UCSD-AML1 (cell line): Measurements from ENCODE around the gene HDAC6.

Experiments
- DNase-seq: peaks from one replicate; lab custom pipeline; 2025; ENCODE audit not compliant: unreplicated experiment; lab: John Stamatoyannopoulos, UW

Gene HDAC6

GRCh38 chrX:48801280-48802088 lies at the start of gene HDAC6:
Gene HDAC6, plus strand, starts transcription at chrX:48802067. Its CDS starts 626 bp downstream, at chrX:48802693.
- DNase-seq = peak; percentile 97

GRCh38 chrX:48752498-48752897 lies 49.4 kb upstream of the HDAC6 start:
- no peak for DNase-seq

GRCh38 chrX:48753708-48754228 lies 48.1 kb upstream of the HDAC6 start:
- no peak for DNase-seq

GRCh38 chrX:48754238-48754637 lies 47.6 kb upstream of the HDAC6 start:
- no peak for DNase-seq

- peak; percentile 27 for DNase-seq
Observed at GRCh38 chrX:48761674-48762471, 40.0 kb upstream of the HDAC6 start, which contains the start of gene GLOD5. Gene GLOD5, plus strand, starts transcription at chrX:48761747. Its CDS starts 44 bp downstream, at chrX:48761791.

GRCh38 chrX:48769230-48769629 lies 32.6 kb upstream of the HDAC6 start:
- DNase-seq = no peak

DNA sequence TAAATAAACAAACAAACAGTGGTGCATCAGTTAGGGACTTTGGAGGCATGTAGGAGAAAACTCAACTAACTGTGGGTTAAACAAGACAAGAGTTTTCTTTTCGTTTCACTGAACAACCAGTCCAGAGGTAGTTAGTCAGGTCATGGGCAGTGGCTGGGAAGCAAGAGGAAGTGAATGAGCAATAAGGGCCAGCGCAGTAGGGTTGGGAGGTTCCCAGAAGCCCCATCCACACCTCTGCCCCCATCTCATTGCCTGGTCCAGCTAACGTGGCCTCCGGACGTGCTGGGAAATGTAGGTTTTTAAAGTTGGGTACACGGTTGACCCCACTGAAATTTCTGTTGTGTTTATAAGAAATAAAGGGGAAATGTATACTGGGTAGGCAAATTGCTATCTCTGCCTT lies 31.6 kb upstream of the HDAC6 start:
- no peak for DNase-seq

DNA sequence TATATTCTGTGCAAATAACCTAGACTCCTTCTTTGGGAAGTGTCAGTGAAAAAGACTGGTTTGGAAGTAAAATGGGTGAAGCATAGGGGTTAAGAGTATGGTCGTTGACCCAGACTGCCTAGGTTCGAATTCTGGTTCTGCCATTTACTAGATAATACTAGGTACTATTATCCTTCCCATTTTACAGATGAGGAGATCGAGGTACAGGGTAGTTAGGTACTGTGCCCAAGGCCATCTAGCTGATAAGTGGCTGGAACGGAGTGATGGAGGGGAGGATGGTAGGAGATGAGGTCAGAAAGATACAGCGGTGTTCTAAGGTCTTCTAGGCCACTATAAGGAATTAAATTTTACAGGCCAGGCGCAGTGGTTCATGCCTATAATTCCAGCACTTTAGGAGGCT lies 29.3 kb upstream of the HDAC6 start:
- no peak for DNase-seq

DNA sequence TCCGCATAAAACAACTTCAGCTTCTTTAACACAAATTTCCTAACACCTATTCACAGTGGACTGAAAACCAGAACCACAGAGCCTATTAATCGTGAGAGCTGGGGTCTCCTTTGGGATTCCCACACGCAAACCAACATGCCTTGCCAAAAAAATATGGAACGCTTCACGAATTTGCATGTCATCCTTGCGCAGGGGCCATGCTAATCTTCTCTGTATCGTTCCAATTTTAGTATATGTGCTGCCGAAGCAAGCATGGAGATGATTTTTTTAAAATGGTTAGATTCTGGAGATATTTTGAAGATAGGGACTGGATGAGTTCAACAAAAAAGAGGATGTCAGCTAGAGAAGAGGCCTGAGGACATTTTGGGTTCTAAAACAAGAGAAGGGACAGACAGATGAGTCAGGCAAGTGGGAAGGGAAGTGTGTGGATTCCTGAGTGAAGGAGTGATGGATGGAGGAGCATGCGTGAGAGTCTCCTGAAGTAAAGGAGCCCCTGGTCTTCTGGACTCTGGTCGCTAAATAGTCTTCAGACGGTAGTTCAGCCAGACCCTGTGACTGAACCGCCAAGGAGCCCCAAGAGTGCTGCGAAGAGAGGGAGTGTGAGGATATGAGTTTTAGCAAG lies 24.9 kb upstream of the HDAC6 start:
- no peak for DNase-seq

DNA sequence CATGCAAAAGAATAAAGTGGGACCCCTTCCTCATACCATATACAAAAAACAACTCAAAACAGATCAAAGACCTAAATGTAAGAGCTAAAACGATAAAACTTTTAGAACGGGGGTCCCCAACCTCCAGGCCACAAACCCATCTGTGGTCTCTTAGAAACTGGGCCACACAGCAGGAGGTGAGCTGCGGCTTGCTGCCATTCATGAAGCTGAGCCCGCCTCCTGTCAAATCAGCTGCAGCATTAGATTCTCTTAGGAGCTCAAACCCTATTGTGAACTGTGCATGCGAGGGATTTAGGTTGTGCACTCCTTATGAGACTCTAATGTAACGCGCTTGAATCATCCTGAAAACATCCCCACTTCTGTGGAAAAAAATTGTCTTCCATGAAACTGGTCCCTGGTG lies 22.5 kb upstream of the HDAC6 start:
- no peak for DNase-seq

DNA sequence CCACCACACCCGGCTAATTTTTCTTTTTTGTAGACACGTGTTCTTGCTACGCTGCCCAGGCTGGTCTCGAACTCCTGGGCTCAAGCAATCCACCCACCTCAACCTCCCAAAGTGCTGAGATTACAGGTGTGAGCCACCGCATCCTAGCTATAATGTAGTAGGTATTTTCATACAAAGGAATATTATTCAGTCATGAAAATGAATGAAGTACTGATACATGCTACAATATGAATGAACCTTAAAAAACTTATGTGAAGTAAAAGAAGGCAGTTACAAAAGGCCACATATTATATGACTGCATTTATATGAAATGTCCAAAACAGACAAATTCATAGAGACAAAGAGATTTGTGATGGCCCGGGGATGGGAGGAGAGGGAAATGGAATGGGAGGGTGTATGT lies 20.2 kb upstream of the HDAC6 start:
- no peak for DNase-seq

DNA sequence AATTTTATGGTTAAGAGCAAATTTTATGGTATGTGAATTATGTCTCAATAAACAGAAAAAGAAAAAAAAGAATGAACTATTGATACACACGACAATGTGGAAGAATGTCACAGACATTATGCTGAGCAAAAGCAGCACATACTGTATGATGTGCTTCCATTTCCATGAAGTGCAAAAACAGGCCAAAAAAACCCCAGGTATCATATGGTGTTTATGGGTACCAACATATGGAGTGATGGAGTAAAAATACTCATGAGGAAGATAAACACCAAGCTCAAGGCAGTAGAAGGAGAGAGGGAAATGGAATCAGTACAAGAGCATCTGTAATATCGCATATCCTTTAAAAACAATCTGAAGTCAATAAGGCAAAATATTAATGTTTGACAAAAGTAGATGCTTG lies 19.7 kb upstream of the HDAC6 start:
- no peak for DNase-seq

GRCh38 chrX:48782795-48783194 lies 19.1 kb upstream of the HDAC6 start:
- DNase-seq = peak; percentile 24

DNA sequence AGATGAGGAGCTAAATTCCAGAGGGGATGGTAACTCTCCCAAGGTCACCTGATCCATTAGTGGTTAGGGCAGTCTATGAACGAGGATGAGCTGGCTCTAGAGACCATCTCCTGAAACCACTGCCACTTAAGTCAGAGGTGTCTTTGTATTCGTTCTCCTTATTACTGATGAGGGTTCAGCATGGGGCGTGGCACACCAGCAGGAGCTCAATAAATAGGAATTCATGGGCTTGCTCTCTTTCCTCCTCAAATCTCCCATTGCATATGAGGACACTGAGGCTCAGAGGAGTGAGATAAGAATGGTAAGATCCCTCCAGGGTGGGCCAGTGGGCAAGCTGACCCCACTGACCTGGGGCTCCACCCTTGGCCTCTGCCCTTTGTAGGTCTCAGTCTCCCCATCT lies 17.1 kb upstream of the HDAC6 start:
- DNase-seq = no peak

DNA sequence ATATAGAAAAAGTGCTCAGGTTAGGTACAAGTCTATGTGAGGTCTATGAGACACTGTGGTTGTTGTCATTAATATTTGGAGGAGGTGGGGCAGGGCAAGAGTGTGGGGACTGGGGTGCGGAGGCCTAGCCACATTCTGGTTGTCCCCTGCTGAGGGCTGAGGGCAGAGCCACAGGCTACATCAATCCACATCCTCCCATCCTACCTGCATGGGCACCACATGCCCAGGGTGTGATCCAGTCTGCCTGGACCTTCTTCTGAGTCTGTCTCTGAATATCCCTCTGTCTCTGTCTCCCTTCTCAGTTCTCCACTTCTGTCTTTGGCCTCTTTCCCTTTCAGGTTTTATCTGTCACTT lies 16.7 kb upstream of the HDAC6 start:
- DNase-seq = no peak

DNA sequence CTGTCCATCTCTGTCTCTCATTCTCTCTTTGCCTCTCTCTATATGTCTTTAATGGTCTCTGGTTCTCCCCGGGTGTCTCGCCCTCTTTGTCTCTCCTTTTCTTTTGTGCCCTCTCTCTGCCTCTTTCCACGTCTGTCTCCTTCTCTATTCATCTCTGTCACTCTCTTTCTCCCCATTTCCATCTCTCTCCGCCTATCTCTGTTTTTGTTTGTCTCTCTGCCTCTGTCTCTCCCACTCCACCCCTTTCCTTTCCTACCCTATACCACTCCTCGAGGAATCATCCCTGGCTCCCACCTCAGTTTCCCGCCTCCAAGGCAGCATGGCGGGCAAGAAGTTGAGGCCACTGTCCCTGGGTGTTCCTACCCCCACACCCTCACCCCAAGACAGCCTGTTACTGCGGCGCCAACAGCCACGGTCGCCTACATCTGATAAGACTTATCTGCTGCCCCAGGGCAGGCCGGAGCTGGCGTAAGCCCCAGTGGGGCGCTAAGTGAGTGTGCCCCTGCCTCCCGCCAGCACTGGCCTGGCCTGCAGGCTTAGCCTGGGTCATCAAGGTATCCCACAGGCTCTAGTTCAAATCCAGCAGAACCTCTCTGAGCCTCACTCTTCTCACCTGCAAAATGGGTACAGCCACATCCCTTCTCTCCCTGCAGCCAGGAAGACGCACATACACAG lies 16.2 kb upstream of the HDAC6 start:
- no peak for DNase-seq

DNA sequence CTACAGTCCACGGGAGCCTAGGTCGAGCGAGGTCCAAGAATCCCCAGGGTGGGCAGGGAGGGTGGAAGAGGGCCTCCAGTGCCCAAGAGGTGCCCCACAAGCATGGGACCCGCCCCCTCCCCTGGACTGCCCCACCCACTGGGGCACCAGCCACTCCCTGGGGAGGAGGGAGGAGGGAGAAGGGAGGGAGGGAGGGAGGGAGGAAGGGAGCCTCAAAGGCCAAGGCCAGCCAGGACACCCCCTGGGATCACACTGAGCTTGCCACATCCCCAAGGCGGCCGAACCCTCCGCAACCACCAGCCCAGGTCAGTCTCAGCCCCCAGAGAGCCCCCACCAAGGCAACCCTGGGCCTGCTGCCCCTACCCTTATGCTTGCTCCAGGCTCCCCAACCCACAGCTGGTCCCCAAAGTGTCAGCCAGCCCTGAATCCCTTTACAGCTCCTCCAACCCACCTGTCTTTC lies 15.5 kb upstream of the HDAC6 start, which contains the start of gene GATA1:
Gene GATA1 (plus strand): TSS at position 250 of the 460 bp plus-strand sequence. CDS start 4,520 bp downstream, outside the sequence.
- peak; percentile 45 for DNase-seq

- no peak for DNase-seq
Observed at GRCh38 chrX:48786825-48787504, 14.9 kb upstream of the HDAC6 start.

DNA sequence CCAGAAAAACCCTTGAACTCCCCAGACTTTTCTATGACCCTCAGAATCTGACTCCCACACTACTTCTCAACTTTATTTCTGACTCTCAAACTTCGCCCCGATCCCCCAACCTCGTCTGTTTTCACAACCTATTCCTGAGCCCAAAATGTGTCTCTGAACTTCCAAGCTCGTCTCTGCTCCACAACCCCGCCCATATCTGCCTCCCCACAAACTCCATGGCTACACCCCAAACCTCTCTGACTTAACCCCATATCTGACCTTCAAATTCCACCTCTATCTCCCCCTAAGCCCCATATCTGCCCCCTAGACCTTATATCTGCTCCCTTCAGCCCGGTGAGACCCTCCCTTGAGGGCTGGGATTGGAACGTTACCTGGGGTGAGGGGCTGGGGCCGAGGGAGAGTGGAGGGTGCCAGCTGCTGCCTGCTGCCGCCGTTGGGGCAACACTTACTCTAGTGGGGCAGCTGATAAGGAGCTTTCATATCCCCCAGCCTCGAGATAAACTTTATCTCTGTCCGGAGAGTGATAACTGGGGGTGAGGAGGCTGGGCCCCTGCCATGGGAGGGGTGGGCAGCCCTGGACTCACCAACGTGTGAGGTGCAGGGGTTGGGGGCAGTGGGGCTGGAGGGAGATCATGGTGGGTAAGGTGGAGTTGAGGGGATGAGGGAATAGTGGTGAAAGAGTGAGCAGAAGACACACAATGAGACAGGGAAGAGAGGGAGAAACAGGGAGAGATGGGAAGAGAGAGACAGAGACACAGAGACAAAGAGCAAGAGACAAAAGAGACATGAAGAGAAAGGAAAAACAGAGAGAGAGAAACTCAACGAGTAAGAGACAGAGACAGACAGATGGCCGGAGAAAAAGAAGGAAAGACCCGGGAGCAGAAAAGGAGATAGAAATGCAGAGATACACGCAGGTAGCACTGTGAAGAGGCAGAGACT lies 14.1 kb upstream of the HDAC6 start:
- no peak for DNase-seq
